Endodermal cell (in vitro differentiated cells): Measurements from ENCODE around the gene CELF2. TPM values are rescaled to one million over a fixed set of nuclear protein-coding genes. Genes with fewer than 3 reads are reported as not detected.

Source experiments
- DNase-seq: peaks from one replicate; pipeline ENCODE4 v3.0.0-alpha.2; 2017
- H3K27ac ChIP-seq: 2 replicates; pipeline ENCODE4 v1.5.1; 2013; ENCODE audit warnings: mild to moderate bottlenecking, low read depth, low read length, moderate library complexity
- H3K27me3 ChIP-seq: 2 replicates; pipeline ENCODE4 v1.6.1; 2013; ENCODE audit warnings: mild to moderate bottlenecking, low read length, moderate library complexity; ENCODE audit not compliant: insufficient read depth, control insufficient read depth, poor library complexity, severe bottlenecking
- H3K36me3 ChIP-seq: 2 replicates; pipeline ENCODE4 v1.7.0; 2013; ENCODE audit warnings: mild to moderate bottlenecking, low read length, moderate library complexity; ENCODE audit not compliant: control insufficient read depth, insufficient read depth
- H3K4me1 ChIP-seq: one replicate; pipeline ENCODE4 v1.7.0; 2013; ENCODE audit warnings: low read length; ENCODE audit not compliant: control insufficient read depth, insufficient read depth
- H3K4me3 ChIP-seq: 2 replicates; pipeline ENCODE4 v1.5.1; 2013; ENCODE audit warnings: mild to moderate bottlenecking, low read length, moderate library complexity
- H3K9ac ChIP-seq: 2 replicates; pipeline ENCODE4 v1.6.1; 2013; ENCODE audit warnings: mild to moderate bottlenecking, low read length, moderate library complexity; ENCODE audit not compliant: poor library complexity, severe bottlenecking; ENCODE audit errors: extremely low read depth
- H3K9me3 ChIP-seq: 2 replicates; pipeline ENCODE4 v1.6.1; 2013; ENCODE audit warnings: mild to moderate bottlenecking, low read length, moderate library complexity; ENCODE audit not compliant: control insufficient read depth
- H3K27ac Mint-ChIP-seq: 2 replicates; pipeline ENCODE4 v1.8.0; 2020; ENCODE audit warnings: mixed read lengths
- H3K27me3 Mint-ChIP-seq: 2 replicates; pipeline ENCODE4 v1.8.0; 2021; ENCODE audit warnings: mild to moderate bottlenecking, mixed read lengths; ENCODE audit not compliant: insufficient read depth
- H3K36me3 Mint-ChIP-seq: 2 replicates; pipeline ENCODE4 v1.8.0; 2020; ENCODE audit warnings: low read depth, mixed read lengths
- H3K4me1 Mint-ChIP-seq: 2 replicates; pipeline ENCODE4 v1.8.0; 2020; ENCODE audit warnings: mixed read lengths
- H3K4me3 Mint-ChIP-seq: 2 replicates; pipeline ENCODE4 v1.8.0; 2020; ENCODE audit warnings: mild to moderate bottlenecking, moderate library complexity, mixed read lengths
- H3K9me3 Mint-ChIP-seq: 2 replicates; pipeline ENCODE4 v1.8.0; 2020; ENCODE audit warnings: mild to moderate bottlenecking, mixed read lengths
- CTCF ChIP-seq: fragments of 200-600 bp; sonication (generic); conservative IDR thresholded peaks from 2 replicates; pipeline ENCODE4 v1.5.0; 2021; ENCODE audit warnings: antibody characterized with exemption, mild to moderate bottlenecking
- WGBS, 2 experiments: methylation state at CpG; one replicate each; pipeline versions ENCODE4 v1.1.5 to v1.1.7; 2013; ENCODE audit warnings: missing lambda C conversion rate in 2 of 2, mixed read lengths in 1 of 2; ENCODE audit not compliant: insufficient coverage in 1 of 2, insufficient read length in 1 of 2; 5-methylcytosine and 5-hydroxymethylcytosine counted together
- total RNA-seq, 2 donors: library from RNA; stranded (reverse); fragmentation: NEBNext Ultra II Directional in 1 of 2; extraction: Animal tissue kit (Norgen Biotek cat#: 25700) in 1 of 2; gene quantifications; 2 replicates in 1 of 2; 3 replicates in 1 of 2; pipeline ENCODE4 v1.2.1, GENCODE V29; 2021

CELF2 gene
- total RNA-seq, 2 donors from 2014 or later = 79.9 to 96.1 TPM

DNA sequence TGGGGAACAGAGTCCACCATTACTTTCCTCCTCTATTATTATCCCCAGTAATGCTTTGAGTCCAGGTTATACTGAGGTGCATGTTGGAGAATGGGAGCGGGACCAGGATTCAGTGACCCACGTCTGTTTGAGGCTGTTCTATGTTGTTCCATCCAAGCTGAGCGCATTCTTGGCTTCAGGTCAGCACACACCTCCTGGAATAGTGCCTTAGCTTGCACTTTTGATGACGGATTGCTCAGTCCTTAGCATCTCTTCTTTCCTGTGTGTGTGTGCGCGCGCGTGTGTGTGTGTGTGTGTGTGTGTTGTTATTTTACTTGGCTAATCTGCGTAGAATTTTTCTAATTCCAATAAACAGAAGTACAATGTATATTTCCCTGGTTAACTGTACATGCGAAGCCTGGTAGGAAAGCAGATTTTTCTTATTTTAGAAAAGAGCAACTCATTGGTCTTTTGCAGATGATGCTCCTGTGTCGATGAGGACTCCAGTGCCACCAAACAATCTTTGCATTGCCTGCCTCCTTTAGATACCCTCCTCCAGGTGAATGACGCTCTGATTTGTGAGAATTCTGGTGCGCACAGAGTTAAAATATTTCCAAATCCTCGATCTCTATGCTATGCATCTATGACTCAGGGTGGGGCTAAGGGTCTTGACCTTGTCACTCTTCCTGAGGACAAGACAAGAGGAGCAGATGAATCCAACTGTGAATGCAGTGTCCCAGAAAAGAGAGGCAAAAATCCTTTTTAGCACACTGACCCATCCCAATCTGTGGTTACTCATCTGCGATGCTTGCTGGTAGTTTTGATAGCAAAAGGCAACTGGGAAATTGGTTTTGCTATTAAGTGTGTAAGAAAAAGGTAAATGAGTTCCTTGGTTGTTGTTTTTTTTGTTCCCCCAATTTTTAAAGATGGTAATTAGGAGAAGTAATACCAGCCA lies 13.3 kb upstream of the CELF2 start:
- Histone ChIP-seq H3K9me3 (no peaks in the 10 kb centered on the region), H3K9ac (no peak overlapping the region), H3K4me3 (no peak overlapping the region), H3K4me1 (peaks cover 18% of the 10 kb centered on the region), H3K27me3 (no peaks in the 10 kb centered on the region), H3K27ac (no peak overlapping the region), H3K36me3 (no peaks in the 10 kb centered on the region)
- no peak for DNase-seq
- Mint-ChIP-seq H3K4me3 (no peak overlapping the region), H3K36me3 (no peaks in the 10 kb centered on the region), H3K27me3 (no peaks in the 10 kb centered on the region), H3K27ac (no peak overlapping the region), H3K9me3 (no peaks in the 10 kb centered on the region), H3K4me1 (peaks cover 42% of the 10 kb centered on the region)
- no peak for TF ChIP-seq CTCF
- 90 to 93% methylated on average over 7 to 10 of the region's 15 CpGs for WGBS, 2 experiments

DNA sequence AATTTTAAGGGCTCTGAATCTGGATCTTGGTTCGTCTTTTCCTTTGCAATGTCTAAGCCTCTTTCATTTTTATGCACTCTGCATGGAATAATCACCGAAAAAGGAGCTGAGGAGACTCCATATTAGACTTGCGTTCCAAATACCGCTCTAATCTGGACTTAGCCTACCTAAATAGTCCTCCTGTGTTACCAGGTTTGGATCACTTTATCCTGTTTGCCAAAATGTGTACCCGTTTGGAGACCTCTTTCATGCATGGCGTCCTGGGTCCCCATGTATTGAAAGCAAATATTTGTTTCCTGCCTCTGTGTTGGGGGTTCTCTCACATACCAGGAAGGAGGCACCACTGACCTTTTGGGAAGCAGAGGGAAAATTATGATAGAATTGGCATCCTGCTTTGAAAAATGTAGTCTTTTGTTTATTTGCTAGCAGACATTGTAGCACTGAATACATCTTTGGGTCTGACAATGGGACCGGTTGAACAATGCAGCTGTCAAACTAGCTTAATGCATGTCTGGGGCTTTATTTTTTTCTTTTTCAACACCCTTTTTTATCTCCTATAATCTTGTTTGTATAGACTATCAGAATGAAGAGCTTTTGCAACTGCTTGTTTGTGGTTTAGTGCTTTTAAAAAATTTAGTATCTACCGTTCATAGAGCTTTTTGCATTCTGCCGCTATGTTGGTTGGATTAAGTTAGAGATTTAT lies 11.8 kb upstream of the CELF2 start:
- DNase-seq = no peak
- H3K27ac ChIP-seq = peak overlapping the region; percentile 65
- H3K4me1 ChIP-seq = peaks cover 18% of the 10 kb centered on the region
- no peaks in the 10 kb centered on the region for H3K27me3 Mint-ChIP-seq
- no peaks in the 10 kb centered on the region for H3K36me3 ChIP-seq
- no peak for TF ChIP-seq CTCF
- peak overlapping the region; percentile 57 for H3K27ac Mint-ChIP-seq
- 82 to 84% methylated on average over 7 to 9 of the region's 9 CpGs for WGBS, 2 experiments
- H3K27me3 ChIP-seq = no peaks in the 10 kb centered on the region
- H3K4me3 Mint-ChIP-seq = peak overlapping the region; percentile 35
- H3K4me3 ChIP-seq = peak overlapping the region; percentile 53
- H3K9me3 Mint-ChIP-seq = no peaks in the 10 kb centered on the region
- peaks cover 42% of the 10 kb centered on the region for H3K4me1 Mint-ChIP-seq
- no peaks in the 10 kb centered on the region for H3K9me3 ChIP-seq
- no peak overlapping the region for H3K9ac ChIP-seq
- no peaks in the 10 kb centered on the region for H3K36me3 Mint-ChIP-seq

- no peaks in the 10 kb centered on the region for H3K36me3 Mint-ChIP-seq
- WGBS, 2 experiments = 100% methylated on average over 1 to 2 of the region's 3 CpGs
- Histone ChIP-seq H3K9ac (no peak overlapping the region), H3K36me3 (no peaks in the 10 kb centered on the region), H3K9me3 (no peaks in the 10 kb centered on the region), H3K27ac (no peak overlapping the region), H3K27me3 (no peaks in the 10 kb centered on the region), H3K4me1 (peaks cover 18% of the 10 kb centered on the region), H3K4me3 (peak overlapping the region; percentile 53)
- no peak for TF ChIP-seq CTCF
- peak overlapping the region; percentile 57 for H3K27ac Mint-ChIP-seq
- H3K4me3 Mint-ChIP-seq = peak overlapping the region; percentile 35
- H3K4me1 Mint-ChIP-seq = peaks cover 42% of the 10 kb centered on the region
- DNase-seq = no peak
- no peaks in the 10 kb centered on the region for H3K27me3 Mint-ChIP-seq
- H3K9me3 Mint-ChIP-seq = no peaks in the 10 kb centered on the region
Observed at GRCh38 chr10:11006428-11006825, 11.2 kb upstream of the CELF2 start.
